ACHN (cell line): Measurements from ENCODE around the gene SCYGR4.

ENCODE experiments used
- DNase-seq: peaks from one replicate; pipeline ENCODE4 v3.0.0-alpha.2; 2015
- in situ Hi-C: cut with HindIII; loops from 2 replicates; pipeline ENCODE4 v1.10.0; 2017; ENCODE audit warnings: low sequenced_read_pairs, low pct_ligation_motif_present, low pct_unique_long_range_greater_than_20kb

The SCYGR4 gene

DNA sequence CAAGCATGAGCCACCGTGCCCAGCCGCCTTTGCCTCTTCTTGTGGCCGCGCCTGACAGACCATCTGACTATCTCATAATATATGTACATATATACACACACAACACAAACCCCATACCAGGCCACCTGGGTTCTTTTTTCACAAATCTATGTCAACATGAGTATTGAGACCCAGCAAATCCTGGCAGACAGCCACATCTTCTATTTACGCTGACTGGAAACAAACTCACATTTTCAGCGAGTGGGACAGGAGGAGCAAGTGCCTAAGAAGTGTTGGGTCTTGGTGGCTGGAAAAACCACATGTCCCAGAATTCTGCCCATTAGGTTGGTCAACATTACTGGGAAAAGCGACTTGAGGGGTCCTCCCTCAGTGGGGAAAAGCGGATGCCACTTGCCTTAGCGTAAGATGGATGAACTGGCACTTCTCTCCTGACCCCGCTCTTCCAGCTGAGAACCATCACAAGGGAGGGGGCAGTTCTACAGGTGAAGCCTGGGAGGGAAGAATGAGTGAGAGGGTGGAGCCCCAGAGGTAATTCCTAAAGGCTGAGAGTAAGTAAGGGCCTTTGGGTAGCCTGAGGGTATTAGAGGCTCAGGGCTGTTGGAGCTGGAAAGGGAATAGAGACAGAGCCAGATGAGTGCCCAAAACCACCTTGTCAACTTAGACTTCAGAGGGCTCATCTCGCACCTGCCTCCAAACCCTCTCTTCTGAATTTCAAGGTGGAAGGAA, 4.6 kb upstream of the SCYGR4 start:
- no peak for DNase-seq
- in situ Hi-C loops, result no loop called here

GRCh38 chr2:227613272-227613660, 4.0 kb upstream of the SCYGR4 start:
- DNase-seq, result no peak
- in situ Hi-C loops, result no loop called here

- DNase-seq, result no peak
- in situ Hi-C loops, result no loop called here
Measured at GRCh38 chr2:227614246-227614645, 3.1 kb upstream of the SCYGR4 start.

GRCh38 chr2:227614740-227615139, 2.6 kb upstream of the SCYGR4 start, which contains the start of gene SCYGR3:
SCYGR3 (minus strand) TSS chr2:227614840; CDS start chr2:227614840, 0 bp downstream.
- no peak for DNase-seq
- in situ Hi-C loops, result no loop called here

GRCh38 chr2:227615181-227615580, 2.1 kb upstream of the SCYGR4 start:
- DNase-seq, result no peak
- in situ Hi-C loops, result no loop called here

DNA sequence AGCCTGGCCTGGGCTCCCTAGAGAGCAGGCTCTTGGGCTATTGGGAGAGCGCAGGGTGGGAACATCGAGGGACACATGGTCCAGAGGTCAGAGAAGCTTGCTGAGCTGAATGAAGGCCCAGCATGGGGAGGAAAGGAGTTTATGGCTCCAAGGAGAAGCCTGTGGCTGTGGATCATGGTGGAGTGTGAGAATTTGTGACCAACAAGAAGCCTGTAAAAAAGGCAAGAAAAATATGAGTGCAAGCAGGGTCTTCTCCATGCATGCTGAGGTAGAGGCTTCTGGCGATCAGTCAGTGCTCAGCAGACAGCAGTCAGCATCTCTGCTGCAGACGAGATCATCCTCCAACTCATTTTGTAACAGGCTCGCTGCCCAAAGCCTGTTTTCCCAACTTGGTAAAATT, 1.4 kb upstream of the SCYGR4 start:
- in situ Hi-C loops, result no loop called here
- no peak for DNase-seq

DNA sequence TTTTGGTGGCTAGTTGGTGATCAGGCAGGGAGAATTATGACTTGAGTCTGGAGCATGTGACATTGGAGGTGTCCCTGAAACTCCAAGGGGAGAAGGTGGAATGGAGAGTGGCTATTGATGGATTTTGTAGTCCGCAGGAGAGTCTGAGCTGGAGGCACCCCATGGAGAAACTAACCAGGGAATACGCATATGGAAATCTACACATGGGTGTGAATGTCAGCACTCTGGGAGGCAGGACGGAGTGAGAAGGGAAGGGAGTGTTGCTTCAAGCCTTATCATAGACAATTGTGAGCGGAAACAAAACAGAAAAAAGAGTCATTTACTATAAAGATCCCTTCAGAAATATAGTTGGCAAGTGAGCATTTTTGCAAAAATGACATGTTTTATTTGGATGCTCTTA, 667 bp upstream of the SCYGR4 start:
- DNase-seq, result no peak
- in situ Hi-C loops, result no loop called here

GRCh38 chr2:227623226-227623625, 5.9 kb downstream of the SCYGR4 start:
- in situ Hi-C loops, result no loop called here
- peak; percentile 39 for DNase-seq

GRCh38 chr2:227625420-227625819, 8.1 kb downstream of the SCYGR4 start:
- DNase-seq, result no peak
- in situ Hi-C loops, result no loop called here

DNA sequence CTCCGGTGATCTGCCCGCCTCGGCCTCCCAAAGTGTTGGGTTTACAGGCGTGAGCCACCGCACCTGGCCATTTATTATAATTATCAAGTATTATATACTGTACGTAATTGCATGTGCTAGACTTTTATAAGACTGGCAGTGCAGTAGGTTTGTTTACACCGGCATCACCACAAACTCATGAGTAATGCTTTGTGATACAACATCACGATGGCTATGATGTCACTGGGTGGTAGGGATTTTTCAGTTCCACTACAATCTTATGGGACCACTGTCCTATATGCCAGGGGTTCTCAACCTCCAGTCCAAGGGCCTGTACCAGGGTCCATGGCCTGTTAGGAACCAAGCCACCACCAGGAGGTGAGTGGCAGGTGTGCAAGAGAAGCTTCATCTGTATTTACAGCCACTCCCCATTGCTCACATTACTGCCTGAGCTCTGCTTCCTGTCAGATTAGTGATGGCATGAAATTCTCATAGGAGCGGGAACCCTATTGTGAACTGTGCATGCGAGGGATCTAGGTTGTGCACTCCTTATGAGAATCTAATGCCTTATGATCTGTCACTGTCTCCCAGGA, 9.4 kb downstream of the SCYGR4 start:
- DNase-seq, result no peak
- in situ Hi-C loops, result no loop called here

DNA sequence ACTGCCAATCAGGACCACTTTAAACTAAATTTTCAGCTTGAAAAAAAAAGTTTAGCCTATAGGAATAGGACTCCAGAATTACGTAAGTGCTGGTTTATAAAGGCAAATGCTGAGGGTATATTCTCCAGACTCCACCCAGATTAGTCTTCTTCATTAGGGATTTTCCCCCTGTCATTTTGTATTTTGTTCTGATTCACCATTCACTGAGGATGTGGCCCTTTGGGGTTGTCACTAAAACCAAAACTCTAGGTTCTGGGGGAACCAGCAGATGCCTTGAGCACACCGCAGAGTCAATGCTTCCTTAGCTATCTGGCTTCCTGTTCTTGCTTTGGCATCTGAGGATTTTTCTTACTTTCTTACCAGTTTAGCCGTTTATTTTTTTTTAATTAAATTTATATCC, 10.5 kb downstream of the SCYGR4 start:
- DNase-seq, result no peak
- in situ Hi-C loops, result no loop called here

GRCh38 chr2:227629435-227629834, 12.1 kb downstream of the SCYGR4 start:
- DNase-seq, result no peak
- in situ Hi-C loops, result no loop called here

- in situ Hi-C loops, result no loop called here
- no peak for DNase-seq
Measured at GRCh38 chr2:227630322-227630721, 13.0 kb downstream of the SCYGR4 start.

GRCh38 chr2:227632827-227633226, 15.5 kb downstream of the SCYGR4 start:
- no peak for DNase-seq
- in situ Hi-C loops, result no loop called here

- no peak for DNase-seq
- in situ Hi-C loops, result no loop called here
Measured at GRCh38 chr2:227634201-227634600, 16.9 kb downstream of the SCYGR4 start.

DNA sequence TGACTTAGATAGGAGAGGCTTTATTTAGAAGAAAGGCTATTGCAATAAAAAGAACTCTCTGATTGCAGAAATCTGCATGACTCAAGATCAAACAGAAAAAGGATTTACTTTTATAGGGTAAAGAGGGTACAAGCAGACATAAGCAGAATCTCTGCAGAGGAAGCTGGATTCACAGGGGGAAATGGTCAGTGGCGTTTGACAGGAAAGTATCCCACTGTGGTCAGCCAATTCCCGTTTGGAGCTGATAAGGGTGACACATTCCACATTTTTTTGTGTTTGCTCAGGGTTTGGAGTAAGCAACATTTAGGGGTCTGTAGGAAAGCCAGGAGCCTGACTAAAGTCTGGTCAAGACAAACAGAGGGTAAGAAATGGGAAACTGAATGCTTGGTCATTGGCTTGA, 25.4 kb downstream of the SCYGR4 start:
- no peak for DNase-seq
- in situ Hi-C loops, result no loop called here

GRCh38 chr2:227643990-227644551, 26.8 kb downstream of the SCYGR4 start:
- in situ Hi-C loops, result no loop called here
- DNase-seq, result no peak

DNA sequence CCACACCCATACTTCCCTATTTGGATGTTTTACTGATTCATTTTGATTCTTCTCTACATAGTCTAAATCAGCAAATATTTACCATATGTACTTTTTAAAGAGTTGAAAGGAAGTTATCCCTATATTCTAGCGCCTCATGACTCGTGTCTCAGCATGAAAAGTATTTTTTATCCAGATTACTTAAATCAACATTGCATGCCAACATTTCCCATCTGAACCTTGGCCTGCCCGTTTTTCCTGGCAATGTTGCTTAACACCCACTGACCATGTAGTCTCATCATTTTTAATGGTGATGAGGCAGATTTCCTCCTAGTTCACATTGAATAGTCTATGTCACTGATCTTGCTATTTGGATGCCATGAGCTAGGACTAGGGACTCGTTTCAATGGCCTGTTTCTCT, 36.1 kb downstream of the SCYGR4 start:
- in situ Hi-C loops, result no loop called here
- no peak for DNase-seq

DNA sequence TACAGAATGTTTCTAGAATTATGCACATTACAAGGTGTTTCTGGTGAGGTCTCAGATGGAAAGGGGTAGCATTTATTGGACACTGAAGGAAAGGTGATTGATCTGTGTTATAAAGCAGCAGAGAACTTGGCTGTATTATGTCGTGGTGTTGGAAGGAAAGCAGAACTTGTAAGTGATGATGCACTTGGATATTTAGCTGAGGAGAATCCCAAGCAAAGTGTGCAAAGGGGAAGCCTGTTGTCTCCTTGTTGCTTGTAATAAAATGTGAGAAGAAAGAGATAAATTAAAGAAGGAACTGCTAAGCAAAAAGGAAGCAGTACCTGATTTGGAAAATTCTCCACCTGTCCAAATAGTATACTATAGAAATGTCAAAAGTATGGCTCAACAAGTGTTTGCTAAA, 37.1 kb downstream of the SCYGR4 start:
- in situ Hi-C loops, result no loop called here
- no peak for DNase-seq

- peak; percentile 83 for DNase-seq
- in situ Hi-C loops, result no loop called here
Measured at GRCh38 chr2:227655454-227655853, 38.2 kb downstream of the SCYGR4 start.
